Left forelimb (tissue), 1 donor: ENCODE data around the gene COL23A1.
"Not testable (repeated sequence)": the region's sequence is repeated elsewhere in the genome, so short reads cannot be mapped to it uniquely, and the experiment has no call there.

Experiments used
- DNase-seq: peaks from one replicate; pipeline ENCODE4 v3.0.0-alpha.2; 2018; ENCODE audit warnings: low spot score

The COL23A1 gene

DNA sequence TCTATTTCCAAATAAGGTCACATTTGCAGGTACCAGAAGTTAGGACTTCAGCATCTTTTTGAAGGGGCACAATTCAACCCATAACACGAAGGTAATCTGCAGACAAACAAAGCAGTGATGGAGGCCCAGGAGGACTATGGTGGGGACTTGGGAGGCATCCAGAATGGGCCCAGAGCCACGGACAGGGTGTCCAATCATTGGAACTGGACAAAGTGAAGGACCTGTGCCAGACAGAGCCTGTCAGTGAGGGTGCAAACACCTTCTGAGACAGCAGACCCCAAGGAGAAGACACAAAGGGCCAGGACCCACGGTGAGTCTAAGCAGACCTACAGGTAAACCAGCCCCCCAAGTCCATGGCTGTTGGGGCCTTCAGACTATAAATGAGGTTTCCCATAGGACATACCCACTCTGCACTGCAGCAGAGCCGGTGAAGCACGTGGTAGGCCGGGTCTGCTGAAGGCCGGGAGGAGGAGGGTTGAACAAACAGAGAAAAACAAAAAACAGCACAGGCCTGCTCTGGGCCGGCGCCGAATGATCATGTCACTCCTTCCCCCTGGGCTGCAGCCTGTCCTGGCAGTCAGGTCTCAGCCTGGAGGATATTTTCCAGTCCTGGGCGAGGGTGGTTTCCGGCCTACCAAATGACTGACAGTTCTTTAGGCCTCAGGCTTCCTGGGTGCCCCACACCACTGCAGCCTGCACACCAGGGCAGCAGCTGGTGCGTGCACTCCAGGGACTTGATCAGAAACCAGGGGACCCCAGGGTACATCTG is 84.4 kb downstream of the COL23A1 start:
- DNase-seq = no peak

GRCh38 chr5:178504340-178504960 is 85.7 kb downstream of the COL23A1 start:
- DNase-seq = no peak

DNA sequence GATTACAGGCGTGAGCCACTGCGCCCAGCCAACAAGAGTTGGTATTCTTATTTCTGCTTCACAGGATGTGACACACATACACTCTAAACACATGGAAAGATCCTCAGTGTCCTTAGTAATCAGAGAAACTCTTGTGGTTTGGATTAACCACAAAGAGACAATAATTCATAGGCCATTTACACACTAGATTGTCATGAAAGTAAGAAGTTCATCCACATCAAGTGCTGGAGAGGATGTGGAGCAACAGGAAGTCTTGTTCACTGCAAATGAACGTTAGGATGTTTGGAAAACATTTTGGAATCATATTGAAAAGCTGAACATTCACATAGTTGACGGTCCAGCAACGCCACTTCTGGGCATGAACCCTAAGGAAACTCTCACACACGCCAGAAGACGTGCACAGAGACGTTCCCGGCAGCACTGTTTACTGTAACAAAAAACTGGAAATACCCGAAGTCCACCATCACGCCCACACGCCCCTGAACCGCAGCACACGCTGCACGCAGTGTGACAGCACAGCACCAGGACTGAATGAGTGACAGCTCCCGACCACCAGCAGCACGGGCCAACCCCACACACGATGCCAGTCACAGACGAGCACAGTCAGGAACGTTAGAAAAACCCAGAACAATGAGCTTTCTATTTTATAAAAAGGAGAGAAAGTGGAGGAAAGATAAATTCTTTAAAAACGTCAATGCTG is 87.6 kb downstream of the COL23A1 start:
- no peak for DNase-seq

DNA sequence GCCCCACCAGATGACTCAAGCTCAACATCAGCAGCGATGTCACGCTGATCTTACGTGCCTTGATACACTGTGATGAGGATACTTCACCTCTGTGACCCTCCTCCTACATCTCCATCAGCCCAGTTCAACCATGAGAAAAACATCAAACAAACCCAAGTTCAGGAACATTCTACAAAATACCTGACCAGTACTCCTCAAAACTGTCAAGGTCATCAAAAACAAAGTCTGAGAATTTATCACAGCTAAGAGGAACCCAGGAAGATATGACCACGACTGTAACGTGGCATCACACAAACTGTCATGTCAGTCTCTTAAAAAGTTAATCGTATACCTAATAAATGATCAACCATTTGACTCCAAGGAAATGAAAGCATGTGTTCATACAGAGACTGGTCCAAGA is 90.8 kb downstream of the COL23A1 start:
- no peak for DNase-seq

DNA sequence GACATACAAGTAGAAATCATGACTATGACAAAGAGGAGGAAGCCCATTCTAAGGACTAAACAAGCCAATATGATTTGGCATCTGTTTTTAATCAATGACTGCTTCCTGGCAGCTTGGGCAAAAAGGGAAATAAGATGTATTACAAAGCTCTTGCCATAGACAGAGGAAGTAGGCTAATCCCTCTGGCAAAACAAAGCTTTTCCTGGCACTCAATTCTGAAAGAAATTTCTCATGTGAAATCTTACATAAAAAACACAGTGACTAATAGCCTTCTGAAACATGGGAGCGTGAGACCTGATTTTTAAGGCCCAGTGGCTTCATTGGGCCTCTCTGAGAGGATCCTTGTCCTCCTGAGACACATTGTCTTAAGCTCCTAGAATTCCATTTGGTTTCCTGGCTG is 93.6 kb downstream of the COL23A1 start:
- no peak for DNase-seq

- DNase-seq = no peak
Observed at GRCh38 chr5:178496214-178496613, 94.0 kb downstream of the COL23A1 start.

DNA sequence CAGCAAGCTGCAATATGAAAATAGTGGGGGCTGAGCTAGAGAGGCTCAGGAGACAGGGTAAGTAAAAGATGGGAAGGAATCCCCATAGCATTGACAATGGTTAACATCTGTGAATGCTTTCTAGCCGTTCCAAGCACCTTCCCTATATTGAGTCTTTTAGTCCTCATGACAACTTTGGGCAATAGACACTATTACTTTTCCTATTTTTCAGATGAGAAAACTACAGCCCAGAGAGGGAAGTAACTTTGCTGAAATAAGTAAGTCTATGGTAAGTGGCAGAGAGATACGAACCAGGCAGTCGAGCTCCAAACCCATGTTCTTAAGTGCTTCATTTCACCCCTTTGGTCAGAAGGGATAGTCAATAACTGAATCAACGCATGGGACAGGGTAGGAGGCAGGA is 94.5 kb downstream of the COL23A1 start:
- DNase-seq = no peak

GRCh38 chr5:178492278-178492677 is 97.9 kb downstream of the COL23A1 start:
- DNase-seq = no peak

DNA sequence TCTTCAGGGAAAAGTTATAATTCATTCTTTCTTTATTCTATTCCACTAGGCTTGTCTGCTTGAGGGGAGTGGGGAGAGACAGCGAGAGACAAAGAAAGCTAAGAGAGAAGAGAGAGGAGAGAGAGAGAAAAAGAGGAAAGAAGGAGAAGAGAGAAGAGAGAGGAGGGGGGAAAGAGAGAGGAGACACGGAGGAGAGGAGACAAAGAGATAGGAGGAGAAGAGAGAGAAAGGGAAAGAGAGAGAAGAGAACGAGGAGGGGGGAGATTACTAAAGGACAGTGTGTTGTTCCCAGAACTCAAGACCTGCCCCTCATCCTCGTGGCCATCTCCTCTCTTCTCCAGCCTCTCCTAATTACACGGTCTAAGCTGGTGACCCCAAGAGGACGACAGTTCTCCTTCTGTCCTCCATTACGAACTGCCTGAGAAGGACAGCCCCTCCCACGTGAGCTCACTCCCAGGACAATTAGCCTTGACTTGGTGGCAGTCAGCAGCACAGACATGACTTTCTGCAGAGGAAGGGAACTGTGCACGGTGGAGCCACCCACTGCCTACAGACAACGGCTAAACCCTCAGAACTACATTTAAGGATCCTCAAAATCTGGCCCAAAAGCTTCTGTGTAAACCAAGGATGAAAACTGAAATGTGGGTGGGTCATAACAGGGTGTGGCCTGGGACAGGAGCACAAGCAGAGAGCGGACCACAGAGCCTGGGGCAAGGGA is 99.1 kb downstream of the COL23A1 start:
- DNase-seq = no peak

GRCh38 chr5:178489271-178489976 is 100.8 kb downstream of the COL23A1 start:
- no peak for DNase-seq

GRCh38 chr5:178488696-178489095 is 101.5 kb downstream of the COL23A1 start:
- no peak for DNase-seq

DNA sequence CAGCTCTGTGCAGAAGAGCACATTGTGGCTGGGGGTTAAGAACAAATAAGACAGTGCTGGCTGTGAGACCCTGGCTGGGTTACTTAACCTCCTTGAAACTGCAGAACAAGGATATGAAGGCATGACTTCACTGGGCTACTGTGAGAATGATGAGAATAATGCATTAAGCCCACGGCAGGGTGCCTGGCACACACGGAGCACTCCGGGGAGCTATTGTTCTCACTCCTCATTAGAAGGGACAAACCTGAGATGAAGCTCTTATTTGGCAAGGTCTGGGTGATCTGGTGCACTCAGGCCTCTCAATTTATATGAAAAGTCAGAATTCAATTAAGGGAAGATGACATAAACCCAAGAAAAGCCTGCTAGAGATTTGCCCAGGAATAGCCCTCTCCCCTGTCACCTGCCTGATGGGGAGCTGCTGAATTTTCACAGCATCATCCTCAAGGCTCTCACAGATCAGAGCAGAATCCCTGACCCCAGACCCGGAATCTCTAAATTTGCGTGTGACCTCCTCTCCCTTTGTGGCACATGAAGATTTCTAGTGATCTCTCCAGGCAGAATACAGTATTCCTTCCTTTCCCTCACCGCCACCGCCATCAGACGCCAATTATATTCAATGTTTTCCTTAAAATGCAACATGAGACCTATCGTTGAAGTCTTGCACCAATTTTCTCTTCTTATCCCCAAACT is 102.1 kb downstream of the COL23A1 start:
- no peak for DNase-seq

DNA sequence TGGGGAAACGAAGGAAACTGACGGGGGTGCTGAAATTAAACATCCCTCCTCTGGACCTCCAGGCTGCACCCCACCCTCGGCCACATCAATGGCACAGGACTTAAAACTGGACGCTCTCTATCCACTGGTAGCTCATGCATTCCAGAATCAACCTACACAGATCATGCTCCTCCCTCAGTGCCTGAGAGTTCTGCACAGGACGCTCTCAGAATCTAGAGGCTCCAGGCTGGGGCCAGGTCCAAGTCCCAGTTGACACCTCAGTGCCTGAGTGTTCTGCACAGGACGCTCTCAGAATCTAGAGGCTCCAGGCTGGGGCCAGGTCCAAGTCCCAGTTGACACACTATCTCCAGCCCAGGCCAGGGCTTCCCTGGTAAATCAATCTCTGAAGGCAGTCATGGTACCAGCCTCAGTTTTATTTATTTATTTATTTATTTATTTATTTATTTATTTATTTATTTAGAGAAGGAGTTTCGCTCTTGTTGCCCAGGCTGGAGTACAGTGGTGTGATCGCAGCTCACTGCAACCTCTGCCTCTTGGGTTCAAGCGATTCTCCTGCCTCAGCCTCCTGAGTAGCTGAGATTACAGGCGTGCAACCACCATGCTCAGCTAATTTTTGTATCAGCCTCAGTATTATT is 103.2 kb downstream of the COL23A1 start:
- DNase-seq = not testable (repeated sequence)

DNA sequence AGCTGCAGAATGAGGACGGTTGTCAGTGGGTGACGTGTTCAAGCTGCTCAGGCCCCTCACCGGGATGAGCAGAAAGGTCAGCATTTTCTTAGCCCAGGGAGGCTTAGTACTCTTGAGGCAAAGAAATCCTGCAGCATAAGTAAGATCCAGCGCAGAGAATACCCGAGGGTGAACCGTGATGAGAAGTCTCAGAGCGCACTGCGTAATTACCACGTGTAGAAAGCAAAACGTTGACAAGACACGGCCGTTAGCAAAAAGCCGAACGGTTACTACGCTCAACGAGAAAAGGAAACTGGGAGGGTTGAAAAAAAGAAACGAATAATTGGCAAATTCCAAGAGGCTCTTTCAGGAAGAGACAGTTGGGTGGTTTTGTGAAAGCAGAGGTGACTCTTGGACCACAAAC is 104.0 kb downstream of the COL23A1 start:
- DNase-seq = no peak

- DNase-seq = no peak
Observed at GRCh38 chr5:178483620-178484019, 106.6 kb downstream of the COL23A1 start.

GRCh38 chr5:178479261-178479660 is 110.9 kb downstream of the COL23A1 start:
- no peak for DNase-seq

DNA sequence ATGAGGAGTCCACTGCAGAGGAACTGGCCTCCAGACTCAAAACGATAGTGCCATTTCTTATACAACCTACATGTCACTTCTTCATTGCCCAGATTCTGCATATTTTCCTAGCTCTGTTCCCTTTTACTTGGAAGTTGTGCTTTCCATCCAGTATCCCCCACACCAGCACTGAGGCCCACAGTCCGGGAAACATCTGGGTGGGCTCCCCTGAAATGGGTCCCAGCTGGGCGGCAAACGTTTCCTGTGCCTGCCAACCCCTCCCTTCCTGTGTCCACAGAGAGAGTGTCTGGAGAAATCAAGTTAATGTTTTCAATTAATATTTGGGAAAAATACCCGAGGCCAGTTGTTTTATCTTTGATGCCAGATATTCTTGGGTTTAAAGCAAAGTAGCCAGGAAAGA is 111.8 kb downstream of the COL23A1 start:
- no peak for DNase-seq

DNA sequence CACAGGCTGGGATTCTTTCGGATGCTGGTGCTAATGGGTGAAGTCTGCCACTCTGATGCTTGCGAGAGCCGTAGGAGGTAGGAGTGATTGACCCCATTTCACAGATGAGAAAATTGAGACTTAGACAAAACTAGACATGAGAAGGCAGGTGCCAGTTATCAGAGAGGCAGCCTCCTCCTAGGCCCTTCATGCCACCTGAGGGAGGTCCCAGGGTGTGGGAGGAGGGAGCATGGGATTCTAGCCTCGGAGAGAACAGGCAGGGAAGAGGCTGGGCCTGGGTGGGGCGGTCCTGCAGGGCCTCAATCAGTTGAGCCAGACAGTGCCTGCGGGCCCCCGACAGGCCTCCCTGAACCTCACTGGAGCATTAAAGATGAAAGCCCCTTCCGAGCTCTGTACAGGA is 112.4 kb downstream of the COL23A1 start:
- DNase-seq = no peak

GRCh38 chr5:178476972-178477754 is 113.0 kb downstream of the COL23A1 start:
- no peak for DNase-seq

DNA sequence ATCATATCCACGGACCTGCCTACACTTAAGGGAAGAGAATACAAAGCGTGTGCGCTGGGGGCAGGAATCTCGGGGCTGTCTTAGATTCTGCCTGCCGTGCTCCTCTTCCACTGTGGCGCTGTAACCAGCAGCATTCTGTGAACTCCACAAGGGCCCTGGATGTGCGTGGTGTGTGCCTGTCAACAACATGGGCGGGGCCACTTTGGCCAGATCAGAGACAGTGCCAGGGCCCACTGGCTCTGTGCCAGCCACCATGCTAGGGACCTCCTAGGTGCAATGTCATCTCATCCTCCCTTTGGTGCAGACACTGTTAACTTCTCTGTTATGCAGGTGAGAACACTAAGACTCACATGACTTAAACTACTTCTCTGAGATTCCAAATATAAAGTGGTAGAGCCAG is 113.7 kb downstream of the COL23A1 start:
- DNase-seq = no peak
